SK-N-MC (cell line): ENCODE measurements around the gene SSR4.
A peak's percentile ranks its signal among the peaks of the same experiment; 100 is the strongest.

Experiments
- DNase-seq: peaks from one replicate; pipeline ENCODE4 v3.0.0-alpha.2; 2011; ENCODE audit warnings: low read depth, low spot score
- H3K27ac ChIP-seq: fragments of 200-600 bp; sonication (generic); 2 replicates; pipeline ENCODE4 v1.5.1; 2016; ENCODE audit warnings: mixed run types
- H3K36me3 ChIP-seq: fragments of 200-600 bp; sonication (generic); 2 replicates; pipeline ENCODE4 v1.6.1; 2017; ENCODE audit warnings: antibody characterized with exemption, low read length, mixed read lengths; ENCODE audit not compliant: insufficient read depth
- H3K4me3 ChIP-seq: fragments of 200-600 bp; sonication (generic); 2 replicates; pipeline ENCODE4 v1.5.1; 2016
- H3K9ac ChIP-seq: fragments of 200-600 bp; sonication (generic); 2 replicates; pipeline ENCODE4 v1.8.0; 2017; ENCODE audit warnings: mixed run types, mixed read lengths; ENCODE audit not compliant: insufficient read length
- H3K9me3 ChIP-seq: fragments of 200-600 bp; sonication (generic); 2 replicates; pipeline ENCODE4 v1.6.1; 2017; ENCODE audit warnings: low read depth, mild to moderate bottlenecking, antibody characterized with exemption, low read length, moderate library complexity, mixed read lengths
- EZH2 ChIP-seq: fragments of 200-600 bp; sonication (generic); IDR thresholded peaks from one replicate; pipeline ENCODE4 v1.6.1; 2017; ENCODE audit warnings: antibody characterized with exemption
- FOXP2 ChIP-seq: optimal IDR thresholded peaks from 2 replicates; pipeline ENCODE3; 2011; ENCODE audit warnings: mild to moderate bottlenecking, moderate library complexity; ENCODE audit not compliant: insufficient read depth; ENCODE audit errors: extremely low read length, control extremely low read depth
- POLR2AphosphoS5 ChIP-seq: IDR thresholded peaks from 2 replicates; pipeline ENCODE4 v1.6.1; 2012; ENCODE audit warnings: mild to moderate bottlenecking, low read depth, low read length, borderline replicate concordance

The SSR4 gene

DNA sequence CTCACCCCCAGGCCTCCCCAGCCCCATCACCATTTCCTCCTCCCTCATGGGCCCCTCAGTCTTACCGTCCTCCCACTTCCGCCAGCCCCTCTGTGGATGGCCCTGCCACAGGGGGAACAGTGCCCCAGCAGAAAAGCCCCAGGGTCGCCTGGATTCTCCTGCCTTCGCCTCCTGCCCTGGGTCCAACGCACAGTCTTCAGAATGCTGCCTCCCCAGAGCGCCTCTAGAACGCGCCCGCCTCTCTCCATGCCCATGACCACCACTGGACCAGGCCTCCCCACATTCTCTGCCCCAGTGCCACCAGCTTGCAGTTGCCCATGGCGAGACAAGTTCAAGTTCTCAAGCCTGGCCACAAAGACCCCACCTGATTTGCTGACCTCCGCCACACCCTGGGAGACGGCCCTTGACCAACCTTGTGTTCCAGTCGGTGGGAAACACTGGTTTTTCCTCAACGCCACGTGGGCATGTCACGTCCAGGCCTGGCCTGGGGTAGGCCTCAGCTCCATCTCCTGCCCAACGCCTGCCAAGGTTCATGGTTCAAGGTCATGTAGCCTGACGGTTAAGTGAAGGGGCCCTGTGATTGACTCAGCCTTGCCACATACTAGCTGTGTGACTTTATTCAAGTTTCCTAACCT is 31.1 kb upstream of the SSR4 start:
- DNase-seq, result no peak
- H3K9me3 ChIP-seq, result no peaks in the 10 kb centered on the region
- TF ChIP-seq POLR2AphosphoS5 (no peak), EZH2 (no peak), FOXP2 (no peak)
- H3K27ac ChIP-seq, result no peak overlapping the region
- H3K9ac ChIP-seq, result no peak overlapping the region
- no peaks in the 10 kb centered on the region for H3K36me3 ChIP-seq
- H3K4me3 ChIP-seq, result no peak overlapping the region

- no peak for TF ChIP-seq FOXP2
- TF ChIP-seq EZH2, result no peak
- no peak for TF ChIP-seq POLR2AphosphoS5
- Histone ChIP-seq H3K27ac (no peak within 1 kb of the TSS), H3K9ac (no peak within 1 kb of the TSS), H3K36me3 (no peaks in the 10 kb centered on the region), H3K9me3 (no peaks in the 10 kb centered on the region), H3K4me3 (no peak within 1 kb of the TSS; the same call in 1 of the 2 replicates)
- no peak for DNase-seq
Measured at GRCh38 chrX:153763989-153764755, 30.3 kb upstream of the SSR4 start, which contains the start of gene PLXNB3. PLXNB3 (plus strand) TSS chrX:153764249; CDS start chrX:153765536, 1,287 bp downstream.

GRCh38 chrX:153764786-153765137 is 29.7 kb upstream of the SSR4 start:
- Histone ChIP-seq H3K4me3 (no peak overlapping the region), H3K36me3 (no peaks in the 10 kb centered on the region), H3K9ac (no peak overlapping the region), H3K27ac (no peak overlapping the region), H3K9me3 (no peaks in the 10 kb centered on the region)
- no peak for TF ChIP-seq EZH2
- TF ChIP-seq FOXP2, result no peak
- no peak for TF ChIP-seq POLR2AphosphoS5
- no peak for DNase-seq

DNA sequence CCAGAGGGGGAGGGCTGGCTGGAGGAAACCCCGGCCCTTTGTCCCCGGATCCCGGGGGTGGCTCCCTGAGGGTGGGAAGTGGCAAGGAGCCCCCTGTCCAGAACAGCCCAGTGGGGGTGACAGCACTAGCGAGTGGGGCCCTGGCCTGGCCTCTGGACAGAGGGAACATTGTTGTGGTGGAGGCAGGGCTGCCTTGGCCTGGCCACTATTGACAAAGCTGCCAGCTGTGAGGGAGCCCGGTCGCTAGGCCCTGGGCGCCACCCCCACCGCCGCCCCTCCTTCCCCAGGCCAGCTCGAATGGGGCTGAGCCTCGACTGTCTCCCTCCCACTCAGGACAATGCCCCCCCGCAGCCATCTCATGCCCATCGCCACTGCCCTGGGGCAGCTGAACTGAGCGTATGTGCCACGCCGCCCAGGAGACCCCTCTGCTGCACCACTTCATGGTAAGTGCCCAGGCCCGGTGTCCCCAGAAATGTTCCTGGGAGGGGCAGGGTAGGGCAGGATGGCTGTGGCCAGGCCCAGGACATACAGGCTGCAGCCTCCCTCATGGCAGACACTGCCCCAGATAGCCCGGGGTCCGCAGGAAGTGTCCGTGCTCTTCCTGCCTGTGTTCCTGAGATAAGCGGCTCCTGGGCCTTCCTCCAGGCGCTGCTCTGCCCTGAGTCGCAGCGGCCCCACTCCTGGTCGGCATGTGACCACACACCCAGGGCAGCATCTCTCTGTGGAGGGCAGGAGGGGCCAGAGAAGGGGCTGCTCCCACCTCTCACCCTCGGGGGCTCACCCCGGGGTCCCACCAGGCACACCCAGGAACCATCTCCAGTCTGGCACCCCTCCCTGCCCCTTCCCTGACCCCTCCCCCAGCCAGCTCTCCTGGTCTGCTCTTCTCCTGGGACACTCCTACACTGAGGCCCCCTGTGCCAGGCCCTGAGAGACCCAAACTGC is 29.1 kb upstream of the SSR4 start:
- Histone ChIP-seq H3K27ac (no peak overlapping the region), H3K9me3 (no peaks in the 10 kb centered on the region), H3K36me3 (no peaks in the 10 kb centered on the region), H3K4me3 (0 out of 2 replicates have a peak overlapping the region, but pooled peaks have one; percentile 12), H3K9ac (no peak overlapping the region)
- TF ChIP-seq POLR2AphosphoS5, result no peak
- no peak for TF ChIP-seq FOXP2
- no peak for TF ChIP-seq EZH2
- no peak for DNase-seq

DNA sequence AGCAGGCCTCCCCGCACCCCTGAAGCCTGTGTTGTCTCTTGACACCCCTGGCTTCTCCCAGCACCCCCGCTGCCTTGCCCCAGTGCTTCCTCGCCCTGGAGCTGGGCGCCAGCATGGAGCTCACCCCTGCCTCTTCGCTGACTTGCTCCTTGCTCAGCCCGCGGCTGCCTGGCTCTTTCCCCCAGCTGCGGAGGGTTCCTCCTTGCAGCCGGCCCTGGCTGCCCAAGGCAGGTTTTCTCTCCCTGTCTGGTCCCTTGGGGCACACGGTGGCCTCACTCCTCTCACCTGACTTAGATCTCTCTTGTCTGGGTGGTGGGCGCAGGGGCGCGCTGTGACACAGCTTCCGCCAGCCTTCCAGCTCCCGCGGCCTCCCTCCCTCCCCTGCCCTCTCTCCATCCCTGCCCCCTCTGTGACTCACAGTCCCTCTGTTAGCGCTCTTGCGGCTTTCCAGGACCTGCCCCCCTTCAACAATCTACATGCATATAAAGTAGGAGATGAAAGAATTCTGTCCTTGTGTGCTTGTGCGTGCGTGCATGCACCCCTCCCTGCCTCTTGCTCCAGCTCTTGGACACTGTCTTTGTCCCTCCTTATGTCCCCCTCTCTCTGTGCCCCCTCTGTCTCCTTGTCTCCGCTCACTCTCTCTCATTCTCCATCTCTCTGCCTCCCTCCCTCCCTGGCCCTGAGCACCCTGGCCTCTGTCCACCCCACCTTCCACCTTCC is 28.2 kb upstream of the SSR4 start:
- H3K27ac ChIP-seq, result no peak overlapping the region
- H3K9me3 ChIP-seq, result no peaks in the 10 kb centered on the region
- no peaks in the 10 kb centered on the region for H3K36me3 ChIP-seq
- TF ChIP-seq EZH2 (no peak), POLR2AphosphoS5 (no peak), FOXP2 (no peak)
- no peak overlapping the region for H3K9ac ChIP-seq
- 0 out of 2 replicates have a peak overlapping the region, but pooled peaks have one; percentile 12 for H3K4me3 ChIP-seq
- DNase-seq, result no peak

- DNase-seq, result no peak
- H3K9ac ChIP-seq, result no peak overlapping the region
- no peaks in the 10 kb centered on the region for H3K36me3 ChIP-seq
- H3K27ac ChIP-seq, result no peak overlapping the region
- H3K9me3 ChIP-seq, result no peaks in the 10 kb centered on the region
- TF ChIP-seq EZH2, result no peak
- TF ChIP-seq FOXP2, result no peak
- TF ChIP-seq POLR2AphosphoS5, result no peak
- H3K4me3 ChIP-seq, result no peak overlapping the region
Measured at GRCh38 chrX:153766871-153767673, 27.4 kb upstream of the SSR4 start.

- no peaks in the 10 kb centered on the region for H3K9me3 ChIP-seq
- no peak for DNase-seq
- H3K27ac ChIP-seq, result no peak overlapping the region
- H3K4me3 ChIP-seq, result no peak overlapping the region
- H3K36me3 ChIP-seq, result no peaks in the 10 kb centered on the region
- H3K9ac ChIP-seq, result no peak overlapping the region
- TF ChIP-seq FOXP2 (no peak), POLR2AphosphoS5 (no peak), EZH2 (no peak)
Measured at GRCh38 chrX:153767674-153768055, 26.8 kb upstream of the SSR4 start.
